Globus pallidus (tissue), 1 donor: Measurements from ENCODE around the gene LCE7A.

Experiments
- DNase-seq: peaks from one replicate; pipeline ENCODE4 v3.0.0-alpha.2; 2015; ENCODE audit warnings: low spot score

LCE7A gene

GRCh38 chr1:152880316-152880715, 20.5 kb downstream of the LCE7A start:
- no peak for DNase-seq

- no peak for DNase-seq
Observed at GRCh38 chr1:152880907-152881306, 21.1 kb downstream of the LCE7A start.

- no peak for DNase-seq
Observed at GRCh38 chr1:152884085-152884484, 24.3 kb downstream of the LCE7A start.

GRCh38 chr1:152884506-152884905, 24.7 kb downstream of the LCE7A start:
- DNase-seq, result no peak

- DNase-seq, result no peak
Observed at GRCh38 chr1:152884966-152885624, 25.3 kb downstream of the LCE7A start.

- DNase-seq, result no peak
Observed at GRCh38 chr1:152886085-152886484, 26.3 kb downstream of the LCE7A start.

- DNase-seq, result no peak
Observed at GRCh38 chr1:152886758-152887409, 27.1 kb downstream of the LCE7A start.

- DNase-seq, result no peak
Observed at GRCh38 chr1:152888126-152888525, 28.3 kb downstream of the LCE7A start.

- DNase-seq, result no peak
Observed at GRCh38 chr1:152899027-152899426, 39.2 kb downstream of the LCE7A start.

GRCh38 chr1:152899883-152900282, 40.1 kb downstream of the LCE7A start:
- DNase-seq, result no peak

GRCh38 chr1:152901631-152902030, 41.8 kb downstream of the LCE7A start:
- DNase-seq, result no peak

- no peak for DNase-seq
Observed at GRCh38 chr1:152902636-152903035, 42.8 kb downstream of the LCE7A start.

GRCh38 chr1:152904688-152905440, 45.1 kb downstream of the LCE7A start:
- no peak for DNase-seq

- no peak for DNase-seq
Observed at GRCh38 chr1:152906023-152906565, 46.3 kb downstream of the LCE7A start.

- DNase-seq, result no peak
Observed at GRCh38 chr1:152907686-152908601, 48.1 kb downstream of the LCE7A start, which contains the start of gene IVL. TSS of gene IVL (plus strand) at chr1:152908546. CDS start at chr1:152909798, 1,252 bp downstream.

- DNase-seq, result no peak
Observed at GRCh38 chr1:152909206-152909605, 49.4 kb downstream of the LCE7A start.
